Epidermal melanocyte (primary cell): ENCODE data around the gene ZNF516.

Source experiments
- DNase-seq: peaks from one replicate; pipeline ENCODE4 v3.0.0; 2011; ENCODE audit warnings: low spot score; ENCODE audit not compliant: insufficient read length

The ZNF516 gene

DNA sequence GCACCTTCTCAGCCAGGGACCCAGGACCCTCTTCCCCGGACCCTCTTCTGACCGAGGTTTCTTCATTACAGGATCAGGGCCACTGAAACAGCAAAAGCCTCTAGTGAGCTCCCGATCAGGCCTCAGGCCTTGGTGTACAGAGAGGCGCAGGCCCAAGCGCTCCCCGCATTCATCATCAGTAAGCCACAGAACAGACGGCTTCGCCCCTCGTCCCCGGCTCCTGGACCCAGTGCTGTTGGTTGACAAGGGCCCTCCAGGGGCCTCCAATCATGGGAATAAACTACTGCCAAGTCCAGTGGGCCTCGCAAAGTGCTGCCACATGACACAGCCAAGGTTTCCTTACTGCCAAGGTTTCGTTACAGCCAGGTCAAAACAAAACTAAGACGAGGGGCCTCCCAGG is 111.4 kb downstream of the ZNF516 start:
- no peak for DNase-seq

DNA sequence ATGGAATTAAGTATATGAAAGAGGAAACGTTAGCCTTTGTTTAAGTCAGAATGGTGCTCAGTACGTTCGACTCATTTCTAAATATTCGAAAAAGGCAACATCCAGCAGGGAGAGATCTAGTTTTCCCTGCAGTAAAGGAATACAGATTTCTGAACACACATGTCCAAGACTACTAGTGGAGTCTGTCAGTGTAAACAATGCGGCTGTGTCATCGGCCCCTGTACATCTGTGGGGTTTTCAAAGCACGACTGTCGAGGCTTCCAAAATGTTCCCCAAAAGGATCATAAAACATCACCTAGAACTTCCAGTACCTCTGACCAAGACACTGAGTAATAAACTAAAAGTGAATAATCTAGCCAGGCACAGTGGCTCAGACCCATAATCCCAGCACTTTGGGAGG is 112.8 kb downstream of the ZNF516 start:
- no peak for DNase-seq

DNA sequence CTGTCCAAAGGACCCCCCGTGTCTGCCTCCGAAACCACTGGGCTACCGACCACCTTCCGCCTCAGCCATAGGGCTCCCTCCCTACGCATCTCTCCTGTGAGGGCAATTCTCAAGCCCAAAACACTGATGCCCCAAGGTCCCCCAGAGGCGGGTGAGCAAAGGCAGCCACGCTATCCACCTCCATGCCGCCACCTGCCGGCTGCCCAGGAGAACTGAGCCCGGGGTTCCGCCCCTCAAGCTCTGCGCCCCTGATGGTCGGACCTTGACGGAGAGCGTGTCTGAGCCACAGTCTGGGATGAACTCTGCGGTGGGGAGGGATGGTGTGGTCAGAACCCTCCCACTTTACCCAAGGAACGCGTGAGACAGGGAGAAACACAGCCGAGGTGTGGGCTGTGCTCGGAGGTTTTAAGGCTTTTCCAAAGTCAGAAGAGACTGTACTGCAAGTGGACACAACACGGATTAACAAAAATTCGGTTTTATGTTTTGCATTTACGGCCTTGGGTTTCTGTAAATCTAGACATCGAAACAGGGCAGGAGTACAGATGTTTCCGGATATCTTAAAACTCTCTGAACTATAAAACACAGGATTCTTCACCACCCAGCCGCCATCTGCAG is 114.1 kb downstream of the ZNF516 start:
- DNase-seq, result no peak

DNA sequence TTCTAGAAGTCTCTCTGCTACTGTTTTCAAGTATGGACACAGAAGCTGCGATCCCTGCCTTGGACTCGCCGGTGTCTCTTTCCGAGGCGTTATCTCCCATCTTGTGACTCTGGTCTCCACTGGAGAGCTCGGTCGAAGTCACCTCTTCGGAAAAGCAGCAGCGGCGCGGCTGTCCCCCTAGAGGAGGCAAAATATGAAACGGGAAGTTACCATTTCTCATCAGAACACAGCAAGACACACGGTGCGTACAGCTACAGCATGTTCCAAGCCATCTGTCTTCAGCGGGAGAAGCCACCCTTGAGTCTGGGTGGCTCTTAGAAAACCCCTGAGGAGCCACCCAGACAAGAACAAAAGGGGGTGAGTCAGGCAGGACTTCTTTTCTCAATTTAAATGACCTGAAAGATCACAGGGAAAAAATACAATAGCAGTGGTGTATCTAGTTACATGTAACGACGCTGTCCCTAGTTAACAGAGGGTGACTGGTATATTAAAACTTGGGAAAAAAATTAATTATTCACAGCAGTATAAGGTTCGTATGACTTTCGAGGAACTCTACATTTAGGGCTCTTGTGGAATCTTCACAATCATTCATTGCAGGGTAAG is 114.8 kb downstream of the ZNF516 start:
- no peak for DNase-seq

DNA sequence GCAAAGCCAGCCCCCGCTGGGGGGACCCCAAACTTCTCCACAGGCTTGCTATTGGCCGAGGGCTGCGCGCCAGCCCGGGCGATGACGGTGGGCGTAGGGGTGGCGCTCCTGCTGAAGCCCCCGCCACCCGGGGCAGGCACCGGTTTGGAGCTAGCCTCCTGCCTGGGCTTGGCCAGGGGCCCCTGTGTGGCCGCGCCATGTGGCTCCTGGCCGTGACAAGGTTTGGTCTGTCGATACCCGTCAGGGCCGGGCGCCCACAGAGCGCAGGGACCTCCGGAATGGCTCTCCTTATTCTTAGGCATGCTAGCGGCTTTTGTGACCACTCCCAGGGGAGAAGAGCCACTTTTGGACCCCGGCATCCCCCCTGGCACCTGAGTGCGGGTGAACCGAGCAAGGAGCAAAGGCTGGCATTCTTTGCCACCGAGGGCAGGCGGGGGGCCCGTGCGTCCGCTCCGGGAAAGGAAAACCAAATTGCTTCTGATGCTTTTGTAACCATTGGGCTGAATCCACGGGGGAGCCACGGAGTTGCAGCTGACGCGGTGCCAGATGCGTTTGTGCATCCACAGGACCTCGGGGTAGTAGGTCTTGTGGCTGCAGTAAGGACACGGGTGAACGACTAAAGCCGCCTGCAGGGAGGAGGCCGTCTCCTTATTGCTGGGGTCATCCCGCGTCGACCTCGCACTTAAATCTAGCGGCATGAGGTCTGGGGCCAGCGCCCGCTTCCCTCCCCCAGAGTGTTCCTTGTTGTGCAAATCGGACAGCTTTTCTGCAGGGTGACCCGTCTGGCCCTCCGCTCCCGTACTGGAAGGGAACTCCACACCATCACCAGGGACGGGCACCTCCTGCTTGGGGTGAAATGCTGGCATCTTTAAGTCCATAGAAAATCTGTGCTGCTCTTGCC is 115.6 kb downstream of the ZNF516 start:
- DNase-seq, result no peak

DNA sequence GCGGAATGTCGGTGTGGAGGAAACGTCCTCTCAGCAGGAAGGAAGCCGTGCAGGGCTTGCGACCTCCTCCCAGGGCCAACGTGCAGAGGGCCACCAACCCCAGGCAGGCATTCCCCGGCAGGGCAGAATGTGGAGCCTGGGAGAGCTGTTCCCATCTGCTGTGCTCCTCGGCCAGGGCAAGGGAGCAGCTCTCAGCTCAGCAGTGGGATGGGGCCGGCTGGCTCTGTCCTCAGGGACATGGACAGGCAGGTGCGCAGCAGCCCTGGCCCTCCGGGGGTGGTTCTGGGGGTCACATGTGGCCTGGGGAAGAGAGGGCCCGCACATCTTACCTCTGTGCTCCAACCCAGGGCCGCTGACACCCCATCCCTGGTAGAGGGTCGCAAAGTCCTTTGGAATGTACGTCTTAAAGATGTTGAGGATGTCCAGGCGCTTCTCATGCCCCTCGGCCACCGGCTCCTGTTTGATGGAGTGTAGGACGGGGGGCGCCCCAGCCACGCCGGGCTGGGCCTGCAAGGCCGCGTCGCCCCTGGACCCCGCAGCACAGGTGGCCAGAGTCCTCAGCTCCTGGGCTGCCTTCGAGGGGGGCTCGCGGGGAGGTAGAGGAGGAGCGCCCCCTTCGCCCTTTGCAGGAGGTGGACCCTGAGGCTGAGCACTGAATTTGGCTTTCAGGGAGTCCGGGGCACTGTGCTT is 116.4 kb downstream of the ZNF516 start:
- no peak for DNase-seq

DNA sequence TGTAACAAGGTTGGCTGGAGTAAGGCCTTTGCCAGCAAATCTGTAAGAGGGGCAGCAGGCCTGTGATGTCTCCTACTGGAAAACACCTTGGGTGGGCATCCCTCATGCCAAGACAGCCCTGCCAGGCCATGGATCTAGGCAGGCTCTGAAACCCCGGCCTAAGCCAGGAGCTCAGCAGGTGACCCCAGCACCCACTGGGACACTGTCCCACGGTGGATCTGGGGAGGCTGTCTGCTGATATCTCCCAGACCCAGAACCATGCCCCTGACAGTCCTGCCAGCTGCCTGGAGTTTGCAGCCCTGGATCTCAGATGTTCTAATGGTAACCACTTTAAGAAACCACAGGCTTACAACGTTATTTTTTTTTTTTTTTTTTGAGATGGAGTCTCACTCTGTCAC is 117.7 kb downstream of the ZNF516 start:
- no peak for DNase-seq

DNA sequence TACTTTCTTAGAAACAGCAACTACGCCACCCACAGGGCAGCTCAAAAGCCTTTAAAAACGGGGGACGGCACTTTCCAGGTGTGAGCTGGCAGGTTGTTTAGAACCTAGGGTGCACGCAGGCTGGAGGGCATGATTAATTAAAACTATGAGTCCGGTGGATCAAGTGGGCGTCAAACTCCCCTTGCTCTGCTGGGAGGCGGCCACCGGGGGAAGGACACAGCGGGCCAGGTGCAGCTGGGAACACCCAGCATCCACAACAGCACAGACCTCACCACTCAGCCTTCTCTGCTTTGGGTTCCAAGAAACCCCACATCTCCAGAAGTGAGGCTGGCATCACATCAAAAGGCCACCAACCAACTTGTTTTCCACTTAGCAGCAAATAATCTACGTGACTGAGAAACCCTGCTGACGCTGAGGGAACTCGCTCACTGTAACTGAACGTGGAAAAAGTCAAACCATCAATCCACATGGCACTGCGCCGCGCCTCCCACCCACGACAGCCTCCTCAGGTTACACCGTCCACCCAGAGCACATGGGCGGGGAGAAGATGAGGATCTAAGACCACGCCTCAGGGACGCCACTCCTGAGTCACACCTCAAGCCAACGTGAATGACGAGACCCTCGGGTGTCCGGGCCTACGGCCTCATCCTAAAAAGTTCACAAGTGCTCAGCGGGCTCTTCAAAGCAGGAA is 118.2 kb downstream of the ZNF516 start:
- DNase-seq, result no peak

DNA sequence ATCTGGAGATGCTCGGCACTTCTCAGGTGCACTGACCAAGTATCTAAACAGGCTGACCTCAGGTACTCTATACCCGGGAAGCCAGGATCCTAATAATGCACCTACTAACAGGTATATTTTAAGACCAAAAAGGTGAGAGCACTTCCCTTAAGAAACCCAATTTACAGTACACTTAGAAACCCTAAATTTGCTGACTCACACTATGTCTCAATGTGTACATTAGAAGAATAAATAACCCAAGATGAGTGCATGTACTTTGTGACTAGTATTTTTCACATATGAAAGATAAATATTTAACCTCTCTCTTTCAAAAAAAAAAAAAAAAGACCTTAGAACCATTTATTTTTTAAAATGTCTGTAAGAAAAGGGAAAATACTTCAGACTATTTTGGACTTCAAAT is 118.8 kb downstream of the ZNF516 start:
- DNase-seq, result no peak

DNA sequence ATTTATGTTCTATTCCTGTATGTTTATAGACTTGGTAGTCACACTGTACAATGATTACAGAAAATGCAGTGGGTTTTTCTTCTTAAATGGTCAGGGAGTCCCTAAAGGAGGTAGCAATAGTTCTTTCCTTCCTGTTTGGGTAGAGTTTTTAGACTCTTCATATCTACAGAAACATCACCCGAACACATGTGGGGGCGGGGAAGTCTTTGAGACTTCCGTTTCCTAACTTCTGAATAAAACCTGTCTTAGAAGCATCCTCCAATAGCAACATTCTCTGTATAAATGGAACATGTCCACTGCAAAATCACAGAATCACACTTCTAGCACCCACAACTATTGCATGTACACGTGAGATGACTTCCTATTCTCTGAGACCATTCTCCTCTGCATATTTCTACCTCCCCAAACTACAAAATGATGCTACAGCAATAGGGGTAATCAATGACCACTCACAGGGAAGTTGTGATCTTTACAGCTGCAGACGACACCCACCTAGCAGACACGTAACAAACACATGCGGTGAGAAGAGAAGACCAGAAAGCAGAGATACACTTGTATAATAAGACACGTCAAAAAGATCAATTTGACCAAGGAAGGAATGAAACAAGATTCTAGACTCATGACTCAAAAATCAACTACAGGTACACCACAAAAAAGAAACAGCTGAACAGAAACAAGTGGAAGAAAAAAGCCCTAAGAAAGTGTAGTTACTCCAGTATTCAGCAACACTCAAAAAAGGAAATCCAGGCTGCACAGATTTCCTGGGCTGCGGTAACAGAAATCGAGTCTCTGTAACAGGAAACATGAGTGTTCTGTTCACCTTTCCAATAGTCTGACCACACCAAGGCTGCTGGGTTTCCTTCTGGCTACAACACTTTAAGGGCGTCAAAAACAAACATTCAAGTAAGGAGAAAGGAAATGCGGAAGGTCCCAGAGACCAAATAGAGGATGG is 120.4 kb downstream of the ZNF516 start:
- no peak for DNase-seq

DNA sequence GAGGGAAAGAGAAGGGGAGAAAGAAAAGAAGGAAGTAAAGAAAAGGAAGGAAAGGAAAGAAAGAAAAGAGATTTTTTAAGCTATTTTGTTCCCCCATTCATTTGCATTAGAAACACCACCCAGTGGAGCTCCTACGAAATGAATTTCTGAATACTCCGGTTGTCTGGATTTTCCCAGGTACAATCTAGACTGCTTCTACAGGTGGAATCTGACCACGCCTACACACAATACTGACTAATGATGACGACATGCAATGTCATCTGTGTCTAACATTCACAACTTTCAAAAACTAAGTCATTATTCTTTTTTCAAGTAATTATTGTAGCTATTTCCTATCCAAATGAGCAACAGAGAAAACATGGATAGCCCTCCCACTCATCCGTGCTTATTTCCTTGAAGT is 121.7 kb downstream of the ZNF516 start:
- no peak for DNase-seq

DNA sequence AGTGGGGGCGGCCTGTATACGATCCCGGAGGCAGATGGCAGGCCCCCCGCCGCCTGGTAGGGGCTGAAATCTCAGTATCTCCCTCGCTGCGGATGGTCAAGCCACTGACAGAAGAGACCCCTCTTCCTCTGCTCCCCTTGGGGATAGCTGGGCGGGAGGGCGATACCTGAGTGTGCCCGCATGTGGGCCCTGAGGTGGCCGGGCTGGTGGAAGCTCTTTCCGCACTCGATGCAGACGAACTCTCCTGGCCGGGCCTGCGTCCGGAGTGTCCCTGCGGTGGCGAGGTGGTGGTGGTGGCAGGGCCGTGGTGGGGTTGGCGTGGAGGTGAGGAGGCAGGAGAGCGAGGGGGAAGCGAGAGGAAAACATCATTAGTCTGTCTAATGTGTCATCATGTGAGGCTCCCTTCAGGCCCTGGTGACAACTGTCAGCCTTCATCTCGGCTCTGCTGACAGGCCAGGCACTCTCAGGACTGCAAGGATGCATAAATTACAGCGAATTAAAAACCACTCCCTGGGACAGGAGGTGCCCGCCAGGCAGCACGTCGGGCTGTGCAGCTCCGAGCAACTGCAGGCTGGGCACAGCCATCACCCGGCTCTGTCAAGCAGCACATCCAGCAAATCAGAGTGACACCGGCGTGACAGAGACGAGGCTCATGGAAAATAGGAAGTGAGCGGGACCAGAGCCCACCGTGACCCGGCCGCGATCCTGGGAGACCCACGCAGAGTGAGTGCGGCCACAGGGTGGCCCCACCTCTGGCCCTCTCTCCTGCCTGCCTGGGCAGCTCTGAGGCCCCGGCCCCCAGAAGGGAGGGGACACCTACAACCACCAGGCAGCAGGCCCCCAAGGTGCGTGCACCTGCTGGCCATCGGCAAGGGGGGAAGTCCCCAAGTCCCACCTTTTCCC is 123.5 kb downstream of the ZNF516 start:
- no peak for DNase-seq

DNA sequence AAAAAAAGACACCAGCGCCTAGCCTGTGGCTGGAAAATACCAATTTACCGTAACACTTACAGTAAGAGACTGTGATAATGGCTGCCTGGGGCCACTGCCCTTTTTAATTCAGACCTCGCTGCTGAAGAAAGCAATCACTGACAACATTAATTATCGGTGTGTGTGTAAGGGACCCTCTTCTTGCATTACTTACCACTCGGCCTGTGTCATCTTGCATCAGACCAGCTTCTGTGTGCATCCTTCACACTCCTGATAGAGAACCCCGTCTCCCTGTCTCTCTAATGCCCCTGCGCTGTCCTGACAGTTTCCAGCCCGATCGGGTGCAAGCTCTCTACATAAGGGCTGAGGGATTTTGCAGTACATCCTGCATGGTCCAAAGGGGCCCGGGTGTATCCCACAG is 124.4 kb downstream of the ZNF516 start:
- no peak for DNase-seq

DNA sequence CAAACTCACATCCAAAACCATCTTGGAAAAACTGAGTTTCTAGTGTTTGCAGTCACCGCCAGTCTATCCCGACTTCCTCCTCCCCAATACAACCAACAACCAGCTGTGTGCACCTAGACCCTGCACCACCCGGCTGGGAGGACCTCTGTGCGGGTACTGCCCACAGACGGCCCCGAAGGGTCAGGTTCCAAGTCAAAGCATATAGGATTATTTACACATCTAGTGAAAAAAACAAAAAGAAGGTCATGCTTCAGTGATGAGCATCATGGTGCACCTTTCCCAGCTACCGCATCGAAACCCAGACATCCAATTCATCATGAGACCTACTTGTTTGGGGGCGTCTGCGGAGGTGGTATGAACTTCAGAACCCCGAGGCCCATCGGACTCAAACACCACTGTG is 124.8 kb downstream of the ZNF516 start:
- no peak for DNase-seq

DNA sequence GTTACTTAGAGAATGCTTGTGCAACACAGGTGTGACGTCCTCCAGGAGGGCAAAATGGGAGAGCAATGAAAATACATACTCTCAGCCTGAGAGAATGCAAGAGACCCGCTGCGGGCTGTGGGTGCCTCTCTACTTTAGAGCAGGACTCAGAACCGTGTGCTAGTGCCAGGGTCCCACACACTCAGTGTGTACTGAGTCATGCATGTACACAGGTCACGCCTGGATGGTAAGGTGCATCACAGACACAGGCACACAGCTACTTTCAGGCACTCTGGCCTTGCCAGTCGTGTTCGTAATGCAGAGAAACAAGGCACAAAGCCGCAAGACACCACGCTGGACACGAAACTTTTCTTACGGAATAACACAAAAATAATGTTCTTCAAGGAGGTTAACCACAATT is 125.3 kb downstream of the ZNF516 start:
- no peak for DNase-seq

DNA sequence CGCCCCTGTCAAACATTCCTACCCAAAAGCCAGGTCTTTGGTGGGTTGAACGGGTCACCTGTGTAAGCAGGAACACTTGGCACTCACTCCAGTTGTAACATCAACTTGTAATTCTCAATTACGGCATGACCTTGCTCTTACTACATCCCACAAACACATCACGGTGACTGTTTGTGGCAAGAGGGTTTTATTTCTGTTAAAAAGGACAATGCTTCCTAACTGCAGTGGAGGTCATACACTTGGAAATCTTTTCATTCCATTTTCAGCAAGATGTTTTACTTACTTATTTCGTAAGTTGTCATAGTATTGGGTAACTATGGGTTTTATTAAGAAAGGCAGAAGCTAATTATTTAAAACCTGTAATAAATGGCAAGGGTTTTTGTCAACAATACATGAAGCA is 126.1 kb downstream of the ZNF516 start:
- DNase-seq, result no peak

DNA sequence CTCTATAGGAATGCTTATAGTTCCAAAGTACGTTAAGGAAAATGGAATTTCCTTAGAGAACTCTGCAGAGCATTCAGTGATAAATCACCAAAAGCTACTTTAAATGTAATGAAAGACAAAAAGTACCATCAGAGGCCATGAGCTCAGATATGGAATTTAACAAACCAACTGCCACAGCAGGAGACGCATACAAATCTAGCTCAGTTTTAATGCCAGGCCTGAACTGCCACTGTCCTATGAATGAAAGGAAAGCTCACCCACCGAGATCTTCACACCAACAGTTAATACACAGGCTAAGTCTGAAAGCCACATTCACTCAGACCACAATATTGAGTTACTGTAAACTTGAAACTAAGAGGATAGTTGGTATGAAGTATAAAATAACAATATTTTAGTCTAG is 126.8 kb downstream of the ZNF516 start:
- DNase-seq, result no peak

DNA sequence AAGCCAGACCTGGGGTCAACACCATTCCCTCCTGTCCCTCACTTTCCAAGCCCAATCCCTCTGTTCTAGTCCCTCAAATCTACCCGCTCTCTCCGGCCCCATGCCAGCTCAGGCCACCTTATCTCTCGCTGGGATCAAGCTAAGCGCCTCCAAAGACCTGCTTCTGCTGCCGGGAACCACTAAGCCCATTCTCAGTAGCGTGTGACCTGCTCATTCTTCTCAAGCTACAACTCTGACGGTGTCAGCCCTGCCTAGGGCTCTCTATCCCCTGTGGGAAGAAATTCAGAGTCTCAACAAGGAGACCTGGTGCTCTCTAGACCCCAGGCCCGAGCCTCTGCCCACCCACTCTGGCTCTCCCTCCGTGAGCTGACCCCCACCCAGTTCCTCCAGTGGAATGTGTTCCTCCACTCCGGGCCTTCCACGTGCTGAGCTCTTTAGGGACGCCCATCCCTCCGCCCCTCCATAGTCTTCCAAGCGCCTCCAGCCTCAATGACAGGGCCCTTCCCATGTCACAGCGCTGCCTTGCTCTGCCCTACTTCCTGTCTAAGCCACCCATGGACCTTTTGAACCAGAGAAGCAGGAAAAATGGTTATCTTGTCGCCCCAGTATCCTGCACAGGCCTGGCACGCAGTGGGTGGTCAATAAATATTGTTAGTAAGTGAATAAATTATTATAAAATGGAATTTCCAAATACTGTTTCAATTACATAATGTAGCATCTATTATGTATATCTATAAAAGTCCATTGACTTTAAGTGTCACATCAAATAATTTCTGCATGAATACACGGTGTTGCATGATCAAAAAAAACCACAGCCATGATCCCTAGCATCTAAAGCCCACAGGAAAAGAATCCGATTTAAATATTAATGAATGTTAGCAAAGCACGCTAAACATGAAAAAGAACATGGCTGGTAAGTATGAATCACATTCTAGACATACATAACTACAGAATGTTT is 127.6 kb downstream of the ZNF516 start:
- DNase-seq, result no peak
